BJ (cell line): ENCODE data around the gene CADM2. TPM values are rescaled to one million over a fixed set of nuclear protein-coding genes. Genes with fewer than 3 reads are reported as not detected.

Experiments
- CTCF ChIA-PET: fragments of 350-600 bp; formaldehyde crosslinking; extraction: SDS; loops from one replicate; lab custom pipeline; 2021; ENCODE audit warnings: antibody characterized with exemption, inconsistent platforms; lab: Yijun Ruan, JAX
- POLR2A ChIA-PET: fragments of 300-600 bp; sonication (Branson Sonifier 250); formaldehyde crosslinking; extraction: SDS; loops from one replicate; lab custom pipeline; 2021; ENCODE audit warnings: antibody characterized with exemption; lab: Charles Lee
- DNase-seq: peaks from one replicate; pipeline ENCODE4 v3.0.0-alpha.2; 2011; ENCODE audit warnings: low read depth
- H3K27me3 ChIP-seq: 2 replicates; pipeline ENCODE4 v1.6.0; 2011; ENCODE audit warnings: low read length; ENCODE audit not compliant: control insufficient read depth, insufficient read depth
- H3K36me3 ChIP-seq: 2 replicates; pipeline ENCODE4 v1.5.1; 2011; ENCODE audit warnings: low read length; ENCODE audit not compliant: control insufficient read depth, insufficient read depth
- H3K4me3 ChIP-seq: 2 replicates; pipeline ENCODE4 v1.5.1; 2011; ENCODE audit warnings: low read depth, mild to moderate bottlenecking, control low read depth, low read length
- CTCF ChIP-seq: IDR thresholded peaks from 2 replicates; pipeline ENCODE4 v1.5.1; 2011; ENCODE audit warnings: low read depth, mild to moderate bottlenecking, control low read depth, inconsistent platforms, low read length, moderate library complexity; ENCODE audit not compliant: insufficient read depth
- polyA plus RNA-seq: library from polyadenylated mRNA; depleted of rRNA; stranded (reverse); fragments of >200 nt; gene quantifications from 2 replicates; pipeline ENCODE4 v1.2.3, GENCODE V29; 2011

The CADM2 gene
- polyA plus RNA-seq, 1 experiment: not detected

GRCh38 chr3:84989102-84989501 lies 30.3 kb downstream of the CADM2 start:
- Histone ChIP-seq H3K4me3 (no peak overlapping the region), H3K36me3 (no peaks in the 10 kb centered on the region), H3K27me3 (no peaks in the 10 kb centered on the region)
- CTCF ChIA-PET: interaction anchor here (0.6 kb wide), 1 partner anchor 418 kb away, joined by 3 read pairs; no protein-coding TSS in a partner anchor
- POLR2A ChIA-PET: no interaction called here
- no peak for TF ChIP-seq CTCF
- DNase-seq: no peak

GRCh38 chr3:84991422-84991900 lies 32.7 kb downstream of the CADM2 start:
- TF ChIP-seq CTCF: no peak
- POLR2A ChIA-PET: no interaction called here
- Histone ChIP-seq H3K27me3 (no peaks in the 10 kb centered on the region), H3K36me3 (no peaks in the 10 kb centered on the region), H3K4me3 (no peak overlapping the region)
- DNase-seq: no peak
- CTCF ChIA-PET: no interaction called here

GRCh38 chr3:84993956-84994355 lies 35.2 kb downstream of the CADM2 start:
- POLR2A ChIA-PET: no interaction called here
- Histone ChIP-seq H3K4me3 (no peak overlapping the region), H3K36me3 (no peaks in the 10 kb centered on the region), H3K27me3 (no peaks in the 10 kb centered on the region)
- no peak for DNase-seq
- TF ChIP-seq CTCF: no peak
- CTCF ChIA-PET: no interaction called here

GRCh38 chr3:84998545-84998944 lies 39.8 kb downstream of the CADM2 start:
- ChIA-PET CTCF (interaction anchor here (0.6 kb wide), 1 partner anchor 606 kb away, joined by 4 read pairs; no protein-coding TSS in a partner anchor), POLR2A (no interaction called here)
- Histone ChIP-seq H3K36me3 (no peaks in the 10 kb centered on the region), H3K27me3 (no peaks in the 10 kb centered on the region), H3K4me3 (no peak overlapping the region)
- DNase-seq: no peak
- TF ChIP-seq CTCF: no peak

- Histone ChIP-seq H3K27me3 (no peaks in the 10 kb centered on the region), H3K4me3 (no peak overlapping the region), H3K36me3 (no peaks in the 10 kb centered on the region)
- no peak for DNase-seq
- ChIA-PET CTCF (no interaction called here), POLR2A (no interaction called here)
- TF ChIP-seq CTCF: no peak
Observed at GRCh38 chr3:85003479-85003878, 44.7 kb downstream of the CADM2 start.
